ENCODE results near the gene DBN1.

DNA sequence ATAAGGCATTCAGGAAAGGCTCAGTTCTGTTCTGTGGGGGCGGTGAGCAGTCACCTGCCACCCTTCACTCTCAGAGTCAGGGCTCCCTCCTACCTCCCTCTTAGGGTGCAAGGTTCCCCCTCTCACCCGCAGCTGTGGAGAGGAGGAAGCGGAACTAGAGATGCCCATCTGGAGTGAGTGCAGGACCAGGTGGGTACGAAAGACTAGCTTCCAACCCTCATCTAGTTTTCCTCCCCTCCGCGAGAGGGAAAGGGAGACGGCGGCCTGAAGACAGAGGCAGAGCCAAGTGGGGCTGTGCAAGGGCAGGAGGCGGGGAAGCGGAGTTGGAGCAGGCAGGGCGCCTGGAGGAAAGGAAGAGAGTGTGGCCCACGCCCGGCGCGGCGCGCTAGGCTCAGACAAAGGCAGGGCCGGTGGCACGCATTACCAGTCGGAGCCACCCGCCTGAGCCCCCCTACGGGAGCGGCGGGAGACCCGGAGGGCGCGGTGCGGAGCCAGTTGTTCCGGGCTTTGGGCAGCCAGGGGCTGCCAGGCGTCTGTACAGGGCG lies 19.5 kb downstream of the DBN1 start:
- TF ChIP-seq POLR2A (IDR thresholded peaks at IDR 0.05) (no peak), EP300 (IDR thresholded peaks at IDR 0.05; ENCODE audit: low read depth) (no peak), POLR2AphosphoS5 (IDR thresholded peaks at IDR 0.05) (no peak)
- TF ChIP-seq, protein P1, sequence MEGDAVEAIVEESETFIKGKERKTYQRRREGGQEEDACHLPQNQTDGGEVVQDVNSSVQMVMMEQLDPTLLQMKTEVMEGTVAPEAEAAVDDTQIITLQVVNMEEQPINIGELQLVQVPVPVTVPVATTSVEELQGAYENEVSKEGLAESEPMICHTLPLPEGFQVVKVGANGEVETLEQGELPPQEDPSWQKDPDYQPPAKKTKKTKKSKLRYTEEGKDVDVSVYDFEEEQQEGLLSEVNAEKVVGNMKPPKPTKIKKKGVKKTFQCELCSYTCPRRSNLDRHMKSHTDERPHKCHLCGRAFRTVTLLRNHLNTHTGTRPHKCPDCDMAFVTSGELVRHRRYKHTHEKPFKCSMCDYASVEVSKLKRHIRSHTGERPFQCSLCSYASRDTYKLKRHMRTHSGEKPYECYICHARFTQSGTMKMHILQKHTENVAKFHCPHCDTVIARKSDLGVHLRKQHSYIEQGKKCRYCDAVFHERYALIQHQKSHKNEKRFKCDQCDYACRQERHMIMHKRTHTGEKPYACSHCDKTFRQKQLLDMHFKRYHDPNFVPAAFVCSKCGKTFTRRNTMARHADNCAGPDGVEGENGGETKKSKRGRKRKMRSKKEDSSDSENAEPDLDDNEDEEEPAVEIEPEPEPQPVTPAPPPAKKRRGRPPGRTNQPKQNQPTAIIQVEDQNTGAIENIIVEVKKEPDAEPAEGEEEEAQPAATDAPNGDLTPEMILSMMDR (IDR thresholded peaks at IDR 0.05): no peak

All from transverse colon (tissue), 4 donors.